ENCODE results near the gene CLCN3.
A peak's percentile ranks its signal among the peaks of the same experiment; 100 is the strongest.
"Not testable (repeated sequence)": the region's sequence is repeated elsewhere in the genome, so short reads cannot be mapped to it uniquely, and the experiment has no call there.

Gene CLCN3

GRCh38 chr4:169730564-169730963 is 110.2 kb downstream of the CLCN3 start:
- no peak for DNase-seq
- Histone ChIP-seq H3K27ac (no peak overlapping the region), H3K4me3 (ENCODE audit: low read depth, low read length) (no peak overlapping the region), H3K36me3 (replicated peaks) (peaks cover 5% of the 10 kb centered on the region), H3K27me3 (replicated peaks) (no peaks in the 10 kb centered on the region)
- TF ChIP-seq CTCF (IDR thresholded peaks at IDR 0.05; ENCODE audit: low read depth, low read length, missing control alignments) = no peak
- in situ Hi-C loops (cut with HindIII; ENCODE audit: low pct_ligation_motif_present, low sequenced_read_pairs) = no loop called here

GRCh38 chr4:169738604-169739003 is 118.2 kb downstream of the CLCN3 start:
- DNase-seq; H3K36me3 ChIP-seq (replicated peaks); H3K27ac ChIP-seq; in situ Hi-C loops (cut with HindIII; ENCODE audit: low pct_ligation_motif_present, low sequenced_read_pairs); H3K27me3 ChIP-seq (replicated peaks); H3K4me3 ChIP-seq (ENCODE audit: low read depth, low read length): not testable (repeated sequence)

- DNase-seq = no peak
- Histone ChIP-seq H3K27ac (no peak overlapping the region), H3K36me3 (replicated peaks) (no peaks in the 10 kb centered on the region), H3K27me3 (replicated peaks) (no peaks in the 10 kb centered on the region), H3K4me3 (ENCODE audit: low read depth, low read length) (no peak overlapping the region)
- TF ChIP-seq CTCF (IDR thresholded peaks at IDR 0.05; ENCODE audit: low read depth, low read length, missing control alignments) = no peak
- in situ Hi-C loops (cut with HindIII; ENCODE audit: low pct_ligation_motif_present, low sequenced_read_pairs) = no loop called here
Observed at GRCh38 chr4:169741569-169741968, 121.2 kb downstream of the CLCN3 start.

- no peak overlapping the region for H3K27ac ChIP-seq
- DNase-seq = no peak
- no peak overlapping the region for H3K4me3 ChIP-seq (ENCODE audit: low read depth, low read length)
- no peaks in the 10 kb centered on the region for H3K27me3 ChIP-seq (replicated peaks)
- no peaks in the 10 kb centered on the region for H3K36me3 ChIP-seq (replicated peaks)
- in situ Hi-C loops (cut with HindIII; ENCODE audit: low pct_ligation_motif_present, low sequenced_read_pairs) = no loop called here
- TF ChIP-seq CTCF (IDR thresholded peaks at IDR 0.05; ENCODE audit: low read depth, low read length, missing control alignments) = no peak
Observed at GRCh38 chr4:169744601-169745000, 124.2 kb downstream of the CLCN3 start.

GRCh38 chr4:169745291-169745690 is 124.9 kb downstream of the CLCN3 start:
- TF ChIP-seq CTCF (IDR thresholded peaks at IDR 0.05; ENCODE audit: low read depth, low read length, missing control alignments) = no peak
- no peaks in the 10 kb centered on the region for H3K36me3 ChIP-seq (replicated peaks)
- no peak for DNase-seq
- no peaks in the 10 kb centered on the region for H3K27me3 ChIP-seq (replicated peaks)
- H3K4me3 ChIP-seq (ENCODE audit: low read depth, low read length) = no peak overlapping the region
- in situ Hi-C loops (cut with HindIII; ENCODE audit: low pct_ligation_motif_present, low sequenced_read_pairs) = no loop called here
- no peak overlapping the region for H3K27ac ChIP-seq

GRCh38 chr4:169756971-169757574 is 136.7 kb downstream of the CLCN3 start:
- no peak for DNase-seq
- in situ Hi-C loops (cut with HindIII; ENCODE audit: low pct_ligation_motif_present, low sequenced_read_pairs) = no loop called here
- peak overlapping the region; percentile 92 for H3K4me3 ChIP-seq (ENCODE audit: low read depth, low read length)

More at GRCh38 chr4:169756971-169757574, 136.7 kb downstream of the CLCN3 start:
- Histone ChIP-seq H3K27ac (no peak overlapping the region), H3K27me3 (replicated peaks) (no peaks in the 10 kb centered on the region), H3K36me3 (replicated peaks) (no peaks in the 10 kb centered on the region)
- TF ChIP-seq CTCF (IDR thresholded peaks at IDR 0.05; ENCODE audit: low read depth, low read length, missing control alignments) = no peak
